Osteocyte (in vitro differentiated cells): ENCODE measurements around the gene CEP20. TPM values are rescaled to one million over a fixed set of nuclear protein-coding genes. Genes with fewer than 3 reads are reported as not detected.

Experiments used
- DNase-seq: peaks from one replicate; pipeline ENCODE4 v3.0.0; 2021; ENCODE audit warnings: mixed read lengths; ENCODE audit not compliant: unreplicated experiment; ENCODE audit errors: extremely low spot score
- H3K27ac Mint-ChIP-seq: one replicate; pipeline ENCODE4 v1.8.0; 2021; ENCODE audit warnings: mild to moderate bottlenecking, mixed read lengths; ENCODE audit not compliant: unreplicated experiment
- H3K27me3 Mint-ChIP-seq: one replicate; pipeline ENCODE4 v1.8.0; 2021; ENCODE audit warnings: mixed read lengths; ENCODE audit not compliant: unreplicated experiment
- H3K36me3 Mint-ChIP-seq: one replicate; pipeline ENCODE4 v1.8.0; 2021; ENCODE audit warnings: mixed read lengths; ENCODE audit not compliant: unreplicated experiment
- H3K4me1 Mint-ChIP-seq: one replicate; pipeline ENCODE4 v1.8.0; 2021; ENCODE audit warnings: mixed read lengths; ENCODE audit not compliant: unreplicated experiment
- H3K4me3 Mint-ChIP-seq: one replicate; pipeline ENCODE4 v1.8.0; 2021; ENCODE audit warnings: mild to moderate bottlenecking, moderate library complexity, mixed read lengths; ENCODE audit not compliant: unreplicated experiment
- H3K9me3 Mint-ChIP-seq: one replicate; pipeline ENCODE4 v1.8.0; 2021; ENCODE audit warnings: mixed read lengths; ENCODE audit not compliant: unreplicated experiment
- CTCF ChIP-seq: fragments of 200-600 bp; sonication (generic); IDR thresholded peaks from 2 replicates; pipeline ENCODE4 v1.5.0; 2021; ENCODE audit warnings: antibody characterized with exemption, mild to moderate bottlenecking, moderate library complexity
- total RNA-seq: library from RNA; stranded (reverse); gene quantifications from 2 replicates; pipeline ENCODE4 v1.2.1, GENCODE V29; 2021

The CEP20 gene
- total RNA-seq, 1 donor from 2014 or later: 24.3 TPM

DNA sequence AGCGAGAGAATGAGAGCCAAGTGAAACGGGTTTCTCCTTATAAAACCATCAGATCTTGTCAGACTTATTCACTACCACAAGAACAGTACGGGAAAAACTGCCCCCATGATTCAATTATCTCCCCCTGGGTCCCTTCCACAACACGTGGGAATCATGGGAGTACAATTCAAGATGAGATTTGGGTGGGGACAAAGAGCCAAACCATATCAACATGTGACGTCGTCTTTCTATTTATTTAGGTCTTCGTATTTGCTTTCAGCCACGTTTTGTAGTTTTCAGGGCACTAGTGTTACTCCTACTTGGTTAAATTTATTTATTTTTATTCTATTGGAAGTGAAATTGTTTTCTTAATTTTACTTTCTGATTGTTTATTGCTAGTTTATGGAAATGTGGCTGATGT is 27.9 kb upstream of the CEP20 start:
- no peak for TF ChIP-seq CTCF
- DNase-seq: no peak
- no peaks in the 10 kb centered on the region for H3K9me3 Mint-ChIP-seq
- H3K4me3 Mint-ChIP-seq: no peak overlapping the region
- H3K27me3 Mint-ChIP-seq: no peaks in the 10 kb centered on the region
- no peak overlapping the region for H3K27ac Mint-ChIP-seq
- H3K36me3 Mint-ChIP-seq: no peaks in the 10 kb centered on the region
- H3K4me1 Mint-ChIP-seq: peaks cover 14% of the 10 kb centered on the region

- H3K9me3 Mint-ChIP-seq: no peaks in the 10 kb centered on the region
- H3K4me3 Mint-ChIP-seq: no peak overlapping the region
- H3K36me3 Mint-ChIP-seq: no peaks in the 10 kb centered on the region
- DNase-seq: no peak
- peaks cover 14% of the 10 kb centered on the region for H3K4me1 Mint-ChIP-seq
- H3K27ac Mint-ChIP-seq: no peak overlapping the region
- H3K27me3 Mint-ChIP-seq: no peaks in the 10 kb centered on the region
- TF ChIP-seq CTCF: no peak
Measured at GRCh38 chr16:15915555-15916081, 27.2 kb upstream of the CEP20 start.

GRCh38 chr16:15913046-15913698 is 24.8 kb upstream of the CEP20 start:
- TF ChIP-seq CTCF: no peak
- Mint-ChIP-seq H3K27me3 (no peaks in the 10 kb centered on the region), H3K9me3 (no peaks in the 10 kb centered on the region), H3K27ac (no peak overlapping the region), H3K36me3 (no peaks in the 10 kb centered on the region), H3K4me3 (no peak overlapping the region), H3K4me1 (peaks cover 6% of the 10 kb centered on the region)
- no peak for DNase-seq

GRCh38 chr16:15911198-15911597 is 22.8 kb upstream of the CEP20 start:
- no peak for TF ChIP-seq CTCF
- Mint-ChIP-seq H3K9me3 (peaks cover 3% of the 10 kb centered on the region), H3K27me3 (no peaks in the 10 kb centered on the region), H3K4me3 (no peak overlapping the region), H3K4me1 (peaks cover 6% of the 10 kb centered on the region), H3K36me3 (peaks cover 1% of the 10 kb centered on the region), H3K27ac (no peak overlapping the region)
- no peak for DNase-seq

GRCh38 chr16:15907863-15908478 is 19.6 kb upstream of the CEP20 start:
- H3K4me1 Mint-ChIP-seq: peaks cover 6% of the 10 kb centered on the region
- H3K36me3 Mint-ChIP-seq: peaks cover 1% of the 10 kb centered on the region
- peaks cover 3% of the 10 kb centered on the region for H3K27me3 Mint-ChIP-seq
- TF ChIP-seq CTCF: no peak
- H3K4me3 Mint-ChIP-seq: no peak overlapping the region
- no peak overlapping the region for H3K27ac Mint-ChIP-seq
- no peak for DNase-seq
- H3K9me3 Mint-ChIP-seq: peaks cover 5% of the 10 kb centered on the region
